HK-2 (cell line): ENCODE measurements around the gene OAT.

Source experiments
- DNase-seq: peaks from one replicate; pipeline ENCODE4 v3.0.0-alpha.2; 2018; ENCODE audit not compliant: unreplicated experiment

The OAT gene

GRCh38 chr10:124418726-124419501 lies at the start of gene OAT:
Gene OAT (minus strand): TSS chr10:124418923. CDS start chr10:124412171, 6,752 bp downstream.
- DNase-seq, result peak; percentile 98

GRCh38 chr10:124467165-124467564 lies 48.4 kb upstream of the OAT start:
- no peak for DNase-seq

GRCh38 chr10:124465777-124466488 lies 47.2 kb upstream of the OAT start:
- DNase-seq, result no peak

- DNase-seq, result no peak
Measured at GRCh38 chr10:124465003-124465776, 46.5 kb upstream of the OAT start.

- no peak for DNase-seq
Measured at GRCh38 chr10:124464028-124464965, 45.6 kb upstream of the OAT start.

- DNase-seq, result no peak
Measured at GRCh38 chr10:124462348-124462695, 43.6 kb upstream of the OAT start.

GRCh38 chr10:124461642-124462347 lies 43.1 kb upstream of the OAT start, which contains the start of gene LHPP:
Gene LHPP (plus strand): TSS chr10:124461823. CDS start chr10:124461863, 40 bp downstream.
- peak; percentile 87 for DNase-seq

- DNase-seq, result no peak
Measured at GRCh38 chr10:124460144-124460543, 41.4 kb upstream of the OAT start.

GRCh38 chr10:124459395-124459794 lies 40.7 kb upstream of the OAT start:
- DNase-seq, result no peak

- no peak for DNase-seq
Measured at GRCh38 chr10:124458889-124459288, 40.2 kb upstream of the OAT start.

GRCh38 chr10:124458473-124458872 lies 39.8 kb upstream of the OAT start:
- DNase-seq, result no peak

- no peak for DNase-seq
Measured at GRCh38 chr10:124455441-124455840, 36.7 kb upstream of the OAT start.

GRCh38 chr10:124453960-124454610 lies 35.4 kb upstream of the OAT start:
- no peak for DNase-seq

- DNase-seq, result no peak
Measured at GRCh38 chr10:124451276-124451675, 32.6 kb upstream of the OAT start.

GRCh38 chr10:124450783-124451057 lies 32.0 kb upstream of the OAT start:
- no peak for DNase-seq

- DNase-seq, result no peak
Measured at GRCh38 chr10:124450012-124450782, 31.5 kb upstream of the OAT start, which contains the start of gene NKX1-2. Gene NKX1-2 (minus strand): TSS chr10:124450035. CDS start chr10:124449943, 92 bp downstream.

- no peak for DNase-seq
Measured at GRCh38 chr10:124449170-124450011, 30.7 kb upstream of the OAT start.

GRCh38 chr10:124448696-124449169 lies 30.0 kb upstream of the OAT start:
- no peak for DNase-seq
